NCI-H146 treated with DMSO at 0.1 percent for 48 hours (cell line): Measurements from ENCODE around the gene PI4KA.
"Not testable (repeated sequence)": the region's sequence is repeated elsewhere in the genome, so short reads cannot be mapped to it uniquely, and the experiment has no call there.

Experiments used
- DNase-seq: peaks from one replicate; lab custom pipeline; 2025; ENCODE audit not compliant: unreplicated experiment; lab: John Stamatoyannopoulos, UW

The PI4KA gene

GRCh38 chr22:20732431-20732830 lies 126.2 kb downstream of the PI4KA start:
- DNase-seq: not testable (repeated sequence)

GRCh38 chr22:20729194-20729593 lies 129.4 kb downstream of the PI4KA start:
- no peak for DNase-seq

- DNase-seq: no peak
Observed at GRCh38 chr22:20728523-20729190, 130.0 kb downstream of the PI4KA start.

DNA sequence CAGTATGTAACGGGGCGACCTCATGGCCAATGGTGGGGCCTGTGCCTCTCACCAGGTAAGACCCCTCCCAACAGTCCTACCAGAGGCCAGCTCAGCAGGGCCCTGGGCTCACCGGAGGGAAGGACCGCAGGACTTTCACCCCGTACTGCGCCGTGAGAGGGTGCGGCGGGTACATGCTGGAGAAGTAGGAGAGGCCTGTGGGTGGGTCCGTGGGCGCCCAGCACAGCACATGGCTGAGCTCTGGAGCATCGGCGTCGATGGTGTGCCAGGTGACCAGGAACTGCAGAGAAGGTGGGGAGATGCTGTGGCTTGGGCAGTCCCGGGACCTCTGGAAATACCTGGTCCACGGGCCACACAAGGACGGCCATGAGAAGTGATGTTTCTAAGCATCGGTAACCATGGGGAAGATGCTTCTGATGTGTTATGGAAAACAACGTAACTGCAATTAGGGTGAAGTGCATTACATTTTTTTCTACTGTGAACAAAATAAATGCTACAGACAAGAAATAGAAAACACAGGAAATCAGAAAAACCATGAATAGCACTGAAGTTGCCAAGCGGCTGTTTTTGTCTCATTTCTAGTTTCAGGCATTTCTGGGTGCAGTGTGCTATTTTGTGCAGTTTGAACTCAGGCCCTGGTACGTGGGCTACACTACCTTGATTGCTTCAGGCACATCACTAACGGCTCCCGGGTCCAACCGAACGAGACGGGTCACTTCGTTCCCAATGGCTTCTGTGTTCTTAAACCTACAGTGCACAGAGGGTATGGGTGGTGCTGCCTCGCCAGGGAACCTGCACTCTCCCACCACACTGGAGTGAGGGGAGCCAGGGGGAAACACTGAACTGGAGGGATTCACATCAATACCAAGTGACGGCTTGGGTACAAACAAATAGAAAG lies 131.2 kb downstream of the PI4KA start:
- DNase-seq: no peak

DNA sequence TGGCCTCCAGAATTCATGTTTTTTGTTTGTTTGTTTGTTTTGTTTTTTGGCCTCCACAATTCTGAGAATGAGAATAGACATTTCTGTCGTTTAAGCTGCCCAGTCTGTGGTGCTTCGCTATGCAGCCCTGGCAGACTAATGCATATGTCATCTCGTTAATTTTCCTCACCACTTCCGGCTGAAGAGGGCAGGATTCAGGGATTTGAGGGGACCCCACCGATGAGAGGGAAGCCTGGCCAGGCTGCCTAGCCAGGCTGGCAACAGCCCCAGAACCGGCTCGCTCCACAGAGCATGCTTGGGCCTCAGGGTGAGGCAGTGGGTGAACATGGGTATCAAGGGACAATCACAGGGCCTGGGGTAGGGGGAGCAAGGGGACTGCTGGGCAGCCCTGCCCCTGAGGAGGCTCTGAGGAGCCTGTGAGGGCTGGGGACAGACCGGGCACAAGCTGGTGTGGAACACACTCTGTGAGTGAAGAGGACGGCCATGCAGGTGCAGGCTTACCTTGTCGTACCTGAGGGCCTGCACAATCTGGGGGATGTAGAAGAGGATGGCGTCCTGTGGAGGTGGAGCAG lies 132.5 kb downstream of the PI4KA start:
- no peak for DNase-seq

DNA sequence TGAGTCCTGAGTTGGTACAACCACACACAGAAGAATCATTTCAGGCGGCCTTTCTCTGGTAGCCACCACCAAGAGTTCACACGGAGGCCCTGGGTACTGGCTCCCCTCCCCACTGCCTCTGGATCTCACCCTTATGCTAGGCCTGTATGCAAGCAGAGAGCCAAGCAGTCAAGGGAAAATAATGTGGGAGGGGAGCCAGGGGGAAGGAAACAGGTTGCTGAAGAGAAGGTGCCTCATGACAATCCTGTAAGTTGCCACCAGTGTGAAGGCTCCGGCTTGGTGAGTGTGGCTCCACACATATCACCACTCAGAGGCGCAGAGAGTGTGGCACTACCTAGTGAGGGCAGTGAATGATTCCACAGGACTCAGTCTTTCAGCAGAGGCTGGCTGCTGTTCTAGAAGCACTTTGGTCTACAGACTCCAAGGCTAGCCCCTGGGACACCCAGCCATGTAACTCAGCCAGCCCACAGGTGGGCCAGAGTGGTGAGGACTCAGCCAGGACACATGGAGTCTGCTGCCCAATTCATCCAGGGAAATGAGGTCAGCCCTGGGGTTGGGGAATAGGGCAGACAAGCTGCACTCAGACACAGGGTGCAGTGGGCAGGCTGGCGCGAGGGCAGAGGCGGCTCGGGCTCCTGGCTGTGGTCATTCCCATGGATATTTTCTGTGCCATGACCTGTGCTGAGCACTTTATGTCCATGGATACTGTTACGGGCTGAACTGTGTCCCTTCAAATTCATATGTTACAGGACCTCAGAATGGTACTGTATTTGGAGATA lies 133.7 kb downstream of the PI4KA start:
- no peak for DNase-seq

GRCh38 chr22:20721409-20722218 lies 137.0 kb downstream of the PI4KA start:
- DNase-seq: no peak

GRCh38 chr22:20720692-20721408 lies 137.8 kb downstream of the PI4KA start:
- DNase-seq: no peak

DNA sequence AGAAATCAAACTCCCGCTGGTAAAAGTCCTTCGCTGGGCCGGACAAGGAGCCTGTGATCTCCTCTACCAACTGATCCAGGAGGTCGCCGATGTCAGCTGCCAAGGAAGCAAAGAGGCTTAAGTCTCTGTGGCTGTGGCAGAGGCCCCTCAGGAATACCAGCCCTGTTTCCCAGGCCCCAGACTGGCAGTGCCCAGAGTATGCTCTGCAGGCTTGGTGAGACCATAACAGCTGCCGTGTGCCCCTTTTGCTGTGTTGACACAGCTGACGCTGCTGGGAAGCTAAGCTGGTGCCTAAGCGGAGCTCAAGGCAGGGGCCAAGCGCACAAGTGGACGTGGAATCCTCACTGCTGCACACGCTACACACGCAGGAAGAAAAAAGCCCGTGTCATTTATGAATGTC lies 139.9 kb downstream of the PI4KA start:
- not testable (repeated sequence) for DNase-seq

DNA sequence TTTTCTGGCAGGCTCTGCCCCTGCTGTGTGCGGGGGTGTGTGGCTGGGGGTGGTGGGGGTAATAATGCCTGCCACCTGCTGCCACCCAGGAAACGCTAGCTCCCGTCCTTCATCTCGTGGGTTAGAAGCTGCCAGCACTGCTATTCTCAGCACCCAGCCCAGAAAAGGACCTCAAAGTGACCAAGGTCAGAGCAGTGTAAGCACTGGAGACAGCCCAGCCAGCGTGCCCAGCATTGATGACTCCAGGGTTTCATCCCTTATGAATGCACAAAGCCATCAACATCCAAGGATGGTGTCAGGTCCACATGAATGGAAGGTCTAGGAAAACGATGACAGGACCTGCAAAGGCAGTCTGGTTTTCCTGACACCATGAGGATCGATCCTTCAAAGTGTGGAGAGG lies 140.6 kb downstream of the PI4KA start:
- not testable (repeated sequence) for DNase-seq

GRCh38 chr22:20717213-20717866 lies 141.3 kb downstream of the PI4KA start:
- not testable (repeated sequence) for DNase-seq

DNA sequence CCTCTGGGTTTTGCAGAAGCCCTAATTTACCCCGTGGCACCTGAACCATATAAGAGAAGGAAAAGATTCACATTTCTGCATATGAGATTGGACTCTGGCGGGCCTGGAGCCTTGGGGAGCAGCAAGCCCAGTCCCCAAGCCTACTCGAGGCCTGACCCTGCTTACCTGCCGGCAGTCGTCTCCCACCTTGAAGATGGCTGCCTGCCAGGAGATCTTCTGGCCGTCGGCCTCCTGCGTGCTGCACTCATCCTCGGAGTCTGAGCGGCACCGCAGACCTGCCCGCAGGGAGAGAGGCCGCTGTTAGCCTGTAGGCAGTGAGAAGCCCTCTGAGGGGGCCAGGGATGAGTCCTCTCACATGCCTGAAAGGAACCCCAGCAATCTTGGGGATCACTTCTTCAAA lies 145.5 kb downstream of the PI4KA start:
- not testable (repeated sequence) for DNase-seq

- not testable (repeated sequence) for DNase-seq
Observed at GRCh38 chr22:20709966-20710365, 148.6 kb downstream of the PI4KA start.

DNA sequence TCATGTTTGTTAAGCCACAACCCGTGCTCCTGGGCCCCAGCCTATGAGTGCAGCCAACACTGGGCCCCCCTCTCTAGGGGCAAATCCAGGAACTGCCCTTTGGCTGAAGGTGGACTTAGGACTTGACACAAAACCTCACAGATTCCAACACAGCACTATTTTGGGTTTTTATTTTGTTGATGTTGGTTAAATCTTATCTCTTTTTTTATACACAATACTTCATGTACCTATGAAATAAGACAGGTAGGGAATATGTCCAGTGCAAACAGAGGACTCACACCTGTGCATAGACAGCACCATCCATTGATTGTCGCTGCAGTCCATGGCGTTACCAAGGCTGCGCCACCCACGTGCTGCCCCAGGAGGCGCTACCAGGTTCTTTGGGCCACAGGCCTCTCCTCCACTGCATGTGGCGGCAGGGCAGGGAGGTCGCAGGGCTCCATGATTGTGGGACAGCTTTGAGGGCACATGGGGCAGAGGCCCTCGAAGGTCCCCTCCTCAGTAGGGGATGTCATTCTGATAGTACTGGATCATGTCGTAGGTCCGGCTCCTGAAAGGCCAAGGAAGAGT lies 151.0 kb downstream of the PI4KA start:
- DNase-seq: not testable (repeated sequence)

- peak; percentile 9 for DNase-seq
Observed at GRCh38 chr22:20703816-20704609, 154.6 kb downstream of the PI4KA start.

DNA sequence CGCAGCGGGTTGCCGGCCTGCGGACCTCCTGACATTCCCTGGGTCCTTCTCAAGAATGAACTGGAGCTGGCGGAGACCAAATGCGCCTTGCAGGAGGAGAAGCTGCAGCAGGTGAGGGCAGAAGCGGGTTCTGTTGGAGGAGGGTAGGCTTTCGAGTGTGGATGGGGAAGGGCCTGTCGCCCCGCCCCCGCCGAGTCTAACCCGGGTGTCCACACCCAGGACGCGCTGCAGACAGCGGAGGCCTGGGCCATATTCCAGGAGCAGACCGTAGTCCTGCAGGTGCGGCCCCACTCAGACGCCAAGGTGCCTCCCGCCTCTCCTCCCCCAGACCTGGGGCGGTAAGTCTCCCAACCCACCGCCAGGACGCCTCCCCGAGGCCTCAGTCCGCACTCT lies 155.2 kb downstream of the PI4KA start:
- not testable (repeated sequence) for DNase-seq

DNA sequence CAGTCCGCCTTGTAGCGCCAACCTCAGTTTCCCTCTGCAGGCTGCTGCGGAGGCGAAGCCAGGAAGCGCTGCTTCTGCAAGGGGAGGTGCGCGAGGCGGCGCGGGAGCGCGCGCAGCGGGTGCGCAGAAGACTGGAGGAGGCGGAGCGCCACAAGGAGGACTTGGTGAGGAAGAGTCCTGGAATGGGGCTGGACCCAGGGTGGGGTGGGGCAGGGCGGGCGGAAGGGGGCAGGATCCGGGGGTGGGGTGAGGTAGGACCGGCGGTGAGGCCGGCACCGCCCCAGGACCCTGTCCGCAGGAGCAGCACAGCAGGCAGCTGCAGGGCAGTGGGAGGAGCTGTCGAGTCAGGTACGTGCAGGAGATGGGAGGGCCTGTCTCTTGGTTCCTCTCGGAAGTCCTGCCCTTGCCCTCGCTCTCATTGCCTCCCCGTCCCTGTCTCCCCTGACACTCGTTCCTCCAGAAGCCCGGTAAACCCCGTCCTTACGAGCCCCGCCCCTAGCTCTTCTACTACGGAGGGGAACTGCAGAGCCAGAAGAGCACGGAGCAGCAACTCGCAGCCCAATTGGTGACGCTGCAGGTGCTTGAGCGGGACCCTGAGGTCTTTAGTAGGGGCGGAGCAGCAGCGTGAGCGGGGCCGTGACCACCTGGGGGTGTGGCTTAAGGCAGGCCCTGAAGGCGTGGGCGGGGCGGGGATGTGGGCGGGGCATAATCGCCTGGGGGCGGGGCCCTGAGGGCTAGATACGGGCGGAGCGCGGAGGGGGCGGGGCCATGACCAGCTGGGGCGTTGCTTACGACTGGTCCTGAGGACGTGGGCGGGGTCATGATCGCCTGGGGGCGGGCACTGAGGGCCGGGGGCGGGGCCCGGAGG lies 155.8 kb downstream of the PI4KA start:
- DNase-seq: peak; percentile 77
